ENCODE data around the gene TNFRSF19.
"Not testable (repeated sequence)": the region's sequence is repeated elsewhere in the genome, so short reads cannot be mapped to it uniquely, and the experiment has no call there.

The TNFRSF19 gene

DNA sequence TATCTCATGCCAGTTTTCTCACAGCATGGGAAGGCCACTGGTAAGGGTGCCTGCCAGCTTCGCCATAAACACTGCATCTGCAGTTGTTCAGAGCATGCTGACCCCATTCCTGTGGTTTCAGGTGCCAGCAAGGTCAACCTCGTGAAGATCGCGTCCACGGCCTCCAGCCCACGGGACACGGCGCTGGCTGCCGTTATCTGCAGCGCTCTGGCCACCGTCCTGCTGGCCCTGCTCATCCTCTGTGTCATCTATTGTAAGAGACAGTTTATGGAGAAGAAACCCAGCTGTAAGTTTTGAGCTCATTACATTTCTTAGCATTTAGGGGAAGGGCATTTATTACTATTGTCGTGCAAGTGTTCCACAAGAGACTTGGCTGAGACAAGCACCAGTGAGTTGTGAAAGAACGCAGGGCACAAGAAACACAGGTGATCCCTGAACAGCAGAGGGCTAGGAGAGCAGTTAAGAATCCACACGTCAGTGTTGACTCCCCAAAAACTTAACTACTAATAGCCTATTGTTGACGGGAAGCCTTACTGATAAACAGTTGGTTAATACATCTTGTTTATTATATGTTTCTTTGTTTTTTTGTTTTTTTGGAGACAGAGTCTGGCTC is 88.8 kb downstream of the TNFRSF19 start:
- DNase-seq = no peak

DNA sequence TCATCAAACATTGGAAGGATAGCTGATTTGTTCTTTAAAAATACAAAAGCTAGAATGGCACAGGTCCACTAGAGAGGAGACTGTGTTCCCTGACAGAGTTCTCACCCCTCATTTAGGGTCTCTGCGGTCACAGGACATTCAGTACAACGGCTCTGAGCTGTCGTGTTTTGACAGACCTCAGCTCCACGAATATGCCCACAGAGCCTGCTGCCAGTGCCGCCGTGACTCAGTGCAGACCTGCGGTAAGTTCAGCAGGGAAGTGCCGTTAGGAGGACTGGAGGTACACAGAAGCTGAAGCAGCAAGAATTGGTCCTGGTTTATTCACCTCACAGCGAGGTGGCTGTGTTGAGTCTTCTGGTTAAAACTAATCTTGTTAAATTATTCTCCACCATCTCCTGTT is 90.0 kb downstream of the TNFRSF19 start:
- DNase-seq = no peak

DNA sequence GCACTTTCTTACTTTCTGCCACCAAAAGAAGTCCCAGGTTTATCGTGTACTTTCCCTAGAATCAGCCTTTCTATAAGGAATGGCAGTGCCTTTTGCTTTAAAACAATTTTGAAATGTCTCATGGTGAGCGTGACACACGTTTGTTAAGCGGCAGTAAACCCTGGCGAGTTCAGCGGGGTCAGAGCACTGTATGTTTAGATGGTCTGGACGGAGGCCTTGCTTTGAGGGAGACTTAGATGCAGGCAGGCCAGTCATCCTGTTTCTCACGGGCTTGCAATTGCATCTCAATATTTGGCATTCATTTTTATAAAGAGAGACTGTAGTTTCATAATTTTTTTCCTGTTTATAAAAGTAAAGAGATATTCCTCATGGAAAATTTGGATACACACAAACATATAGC is 96.4 kb downstream of the TNFRSF19 start:
- no peak for DNase-seq

DNA sequence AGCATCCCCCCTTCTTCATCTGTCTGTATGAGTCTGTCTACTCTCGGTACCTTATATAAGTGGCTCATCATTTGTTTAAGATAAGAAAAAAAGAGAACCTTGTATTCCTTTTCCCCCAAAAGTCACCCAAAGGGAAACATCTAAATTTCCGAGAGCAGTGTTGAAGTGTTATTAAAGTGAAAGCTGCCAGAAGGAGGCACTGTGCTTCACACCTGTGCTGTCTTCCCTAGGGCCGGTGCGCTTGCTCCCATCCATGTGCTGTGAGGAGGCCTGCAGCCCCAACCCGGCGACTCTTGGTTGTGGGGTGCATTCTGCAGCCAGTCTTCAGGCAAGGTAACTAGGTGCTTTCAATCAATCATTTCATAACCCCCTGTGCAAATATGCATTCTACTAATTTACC is 97.5 kb downstream of the TNFRSF19 start:
- no peak for DNase-seq

DNA sequence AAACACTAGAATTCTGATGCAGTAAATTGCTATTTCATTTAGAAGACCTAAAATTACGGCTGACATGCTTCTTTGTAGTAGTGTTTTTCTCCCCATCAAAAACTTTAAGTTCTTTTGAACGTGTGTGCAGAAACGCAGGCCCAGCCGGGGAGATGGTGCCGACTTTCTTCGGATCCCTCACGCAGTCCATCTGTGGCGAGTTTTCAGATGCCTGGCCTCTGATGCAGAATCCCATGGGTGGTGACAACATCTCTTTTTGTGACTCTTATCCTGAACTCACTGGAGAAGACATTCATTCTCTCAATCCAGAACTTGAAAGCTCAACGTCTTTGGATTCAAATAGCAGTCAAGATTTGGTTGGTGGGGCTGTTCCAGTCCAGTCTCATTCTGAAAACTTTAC is 98.3 kb downstream of the TNFRSF19 start:
- no peak for DNase-seq

DNA sequence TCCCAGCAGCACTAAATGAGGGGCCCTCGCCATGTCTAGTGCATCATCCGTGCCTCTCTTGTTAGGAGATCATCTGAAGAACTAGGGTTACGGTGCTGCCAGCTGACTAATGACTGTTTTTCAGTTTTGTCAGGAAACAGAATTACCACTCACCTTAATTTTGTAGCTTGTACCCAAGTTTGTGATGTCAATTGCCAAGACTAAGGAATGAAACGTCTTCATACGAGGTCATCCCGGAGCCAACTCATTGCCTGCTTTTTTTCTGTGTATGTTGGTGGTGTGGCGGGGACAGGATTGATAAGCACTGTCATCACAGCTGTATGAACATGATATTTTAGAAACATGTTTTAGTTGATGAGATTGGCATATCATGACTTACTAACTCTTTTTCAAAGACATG is 100.6 kb downstream of the TNFRSF19 start:
- DNase-seq = no peak

DNA sequence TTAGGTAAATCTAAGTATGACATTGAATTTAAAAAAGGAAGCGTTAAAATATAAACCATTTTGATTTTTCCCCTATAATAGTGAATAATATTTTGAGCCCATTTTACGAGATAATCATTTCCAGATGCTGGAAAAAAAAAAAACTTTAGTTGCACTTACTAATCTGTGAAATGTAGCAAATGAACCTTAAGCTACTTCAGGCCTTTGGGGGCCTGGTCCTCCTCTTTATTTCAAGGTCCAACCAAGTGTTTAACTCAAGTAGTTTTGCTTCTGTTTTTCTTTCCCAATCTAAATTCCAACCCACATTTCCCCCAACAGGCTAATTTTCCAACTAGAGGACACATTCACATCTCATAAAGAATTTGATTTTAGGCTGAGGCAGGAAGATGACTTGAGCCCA is 101.2 kb downstream of the TNFRSF19 start:
- DNase-seq = no peak

DNA sequence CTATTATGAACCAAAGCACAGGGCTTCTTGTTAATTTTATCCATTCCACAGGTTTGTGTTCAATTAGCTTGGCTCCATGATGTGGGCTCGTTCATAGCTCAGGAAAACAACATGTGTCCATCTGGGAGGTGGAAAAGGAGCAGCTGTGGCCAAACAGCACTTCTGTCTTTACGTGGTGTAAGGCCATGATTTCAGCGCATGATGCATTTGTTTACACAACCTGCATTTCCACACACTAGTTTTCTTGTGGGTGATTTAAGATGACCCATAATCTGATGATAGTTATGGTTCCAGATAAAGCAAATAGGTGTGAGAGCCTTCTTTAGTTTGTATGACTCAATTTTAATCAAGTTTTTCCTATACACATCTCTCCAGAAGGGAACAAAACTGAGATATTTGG is 101.7 kb downstream of the TNFRSF19 start:
- no peak for DNase-seq

DNA sequence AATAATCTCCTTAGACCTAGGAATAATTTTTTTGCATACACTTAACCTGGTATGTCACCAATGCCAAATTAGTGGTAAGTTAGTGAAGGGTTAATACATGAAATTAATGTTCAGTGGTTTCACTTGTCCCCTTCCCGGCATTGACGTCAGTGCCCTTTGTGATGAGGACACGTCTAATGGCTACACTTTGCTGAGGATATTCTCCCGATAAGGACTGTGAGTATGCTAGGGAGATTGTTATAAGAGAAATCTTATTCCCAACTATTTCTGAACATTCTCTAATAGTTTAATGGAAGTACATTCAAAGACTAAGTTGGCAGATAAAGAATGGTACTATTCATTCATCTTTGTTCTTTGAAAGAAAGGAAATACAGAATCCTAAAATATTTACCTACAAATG is 102.4 kb downstream of the TNFRSF19 start:
- no peak for DNase-seq

DNA sequence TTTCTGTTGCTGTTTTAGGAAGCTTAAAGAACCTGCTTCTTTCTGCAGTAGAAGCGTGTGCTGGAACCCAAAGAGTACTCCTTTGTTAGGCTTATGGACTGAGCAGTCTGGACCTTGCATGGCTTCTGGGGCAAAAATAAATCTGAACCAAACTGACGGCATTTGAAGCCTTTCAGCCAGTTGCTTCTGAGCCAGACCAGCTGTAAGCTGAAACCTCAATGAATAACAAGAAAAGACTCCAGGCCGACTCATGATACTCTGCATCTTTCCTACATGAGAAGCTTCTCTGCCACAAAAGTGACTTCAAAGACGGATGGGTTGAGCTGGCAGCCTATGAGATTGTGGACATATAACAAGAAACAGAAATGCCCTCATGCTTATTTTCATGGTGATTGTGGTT is 103.1 kb downstream of the TNFRSF19 start:
- DNase-seq = no peak

DNA sequence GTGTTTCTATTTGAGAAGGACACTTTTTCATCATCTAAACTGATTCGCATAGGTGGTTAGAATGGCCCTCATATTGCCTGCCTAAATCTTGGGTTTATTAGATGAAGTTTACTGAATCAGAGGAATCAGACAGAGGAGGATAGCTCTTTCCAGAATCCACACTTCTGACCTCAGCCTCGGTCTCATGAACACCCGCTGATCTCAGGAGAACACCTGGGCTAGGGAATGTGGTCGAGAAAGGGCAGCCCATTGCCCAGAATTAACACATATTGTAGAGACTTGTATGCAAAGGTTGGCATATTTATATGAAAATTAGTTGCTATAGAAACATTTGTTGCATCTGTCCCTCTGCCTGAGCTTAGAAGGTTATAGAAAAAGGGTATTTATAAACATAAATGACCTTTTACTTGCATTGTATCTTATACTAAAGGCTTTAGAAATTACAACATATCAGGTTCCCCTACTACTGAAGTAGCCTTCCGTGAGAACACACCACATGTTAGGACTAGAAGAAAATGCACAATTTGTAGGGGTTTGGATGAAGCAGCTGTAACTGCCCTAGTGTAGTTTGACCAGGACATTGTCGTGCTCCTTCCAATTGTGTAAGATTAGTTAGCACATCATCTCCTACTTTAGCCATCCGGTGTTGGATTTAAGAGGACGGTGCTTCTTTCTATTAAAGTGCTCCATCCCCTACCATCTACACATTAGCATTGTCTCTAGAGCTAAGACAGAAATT is 103.8 kb downstream of the TNFRSF19 start:
- no peak for DNase-seq

DNA sequence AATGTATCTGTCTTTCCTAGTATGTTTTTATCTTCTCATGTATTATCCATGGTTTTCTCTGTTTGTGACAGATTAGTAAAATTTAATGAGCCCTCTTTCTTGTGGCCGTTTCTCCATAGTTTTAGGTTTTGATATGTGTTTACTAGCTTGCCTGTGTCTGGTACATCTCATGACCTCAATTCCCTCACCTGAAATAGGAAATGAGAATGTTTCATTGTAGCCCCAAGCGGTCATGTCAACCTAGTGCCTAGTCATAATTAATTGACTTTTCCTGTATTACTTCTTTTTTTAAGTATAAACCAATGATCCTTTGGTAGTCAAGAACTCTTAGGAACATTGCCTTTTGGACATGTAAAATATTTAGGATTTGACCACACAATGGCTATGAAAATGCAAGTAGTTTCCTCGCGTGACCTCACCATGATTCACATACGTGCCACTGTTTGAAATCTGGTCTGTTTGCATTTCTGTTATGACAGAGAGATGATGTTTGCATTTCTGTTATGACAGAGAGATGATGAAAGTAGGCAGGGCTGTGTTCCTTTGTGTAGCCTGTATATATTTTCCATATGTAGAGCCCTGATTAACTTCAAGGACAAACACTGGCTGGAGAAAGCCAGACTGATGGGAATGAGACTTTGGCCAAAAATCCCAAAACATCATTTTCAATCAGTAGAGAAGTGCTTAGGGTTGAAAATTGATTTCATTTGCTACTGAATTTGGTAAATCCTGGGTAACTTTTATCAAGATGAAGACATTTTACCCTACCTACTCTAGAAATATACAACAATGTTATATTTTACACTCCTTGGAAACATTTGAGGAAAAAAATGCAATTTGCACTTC is 104.8 kb downstream of the TNFRSF19 start:
- no peak for DNase-seq

DNA sequence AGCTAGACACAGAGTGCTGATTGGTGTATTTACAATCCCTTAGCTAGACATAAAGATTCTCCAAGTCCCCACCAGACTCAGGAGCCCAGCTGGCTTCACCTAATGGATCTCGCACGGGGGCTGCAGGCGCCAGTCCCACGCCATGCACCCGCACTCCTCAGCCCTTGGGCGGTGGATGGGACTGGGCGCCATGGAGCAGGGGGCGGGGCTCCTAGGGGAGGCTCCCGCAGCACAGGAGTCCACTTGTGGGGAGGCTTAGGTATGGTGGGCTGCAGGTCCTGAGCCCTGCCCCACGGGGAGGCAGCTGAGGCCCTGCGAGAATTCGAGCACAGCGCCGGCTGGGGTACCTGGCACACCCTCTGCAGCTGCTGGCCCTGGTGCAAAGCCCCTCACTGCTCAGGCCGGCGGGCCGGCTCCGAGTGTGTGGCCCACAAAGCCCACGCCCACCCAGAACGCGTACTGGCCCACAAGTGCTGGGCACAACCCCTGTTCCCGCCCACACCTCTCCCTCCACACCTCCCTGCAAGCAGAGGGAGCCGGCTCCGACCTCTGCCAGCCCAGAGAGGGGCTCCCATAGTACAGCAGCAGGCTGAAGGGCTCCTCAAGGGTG is 107.6 kb downstream of the TNFRSF19 start:
- DNase-seq = not testable (repeated sequence)

DNA sequence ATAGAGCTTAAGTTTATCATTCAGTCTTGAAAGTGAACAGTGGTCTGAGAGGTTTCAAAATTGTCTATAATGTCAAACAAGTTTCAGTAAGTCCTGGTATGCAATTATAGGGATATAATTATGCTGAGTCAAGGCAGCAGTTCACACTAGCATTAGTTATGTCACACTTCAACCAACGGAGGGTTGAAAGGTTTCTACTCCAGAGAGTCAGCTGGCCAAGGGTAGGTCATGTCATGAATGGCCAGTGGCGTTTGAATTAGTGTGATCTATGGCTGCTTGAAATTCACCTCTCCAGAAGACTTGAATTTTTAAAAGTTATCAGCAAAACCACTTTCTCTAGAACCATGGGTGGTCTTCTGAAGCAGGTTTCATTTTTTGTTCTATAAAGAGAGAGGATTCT is 108.6 kb downstream of the TNFRSF19 start:
- no peak for DNase-seq

DNA sequence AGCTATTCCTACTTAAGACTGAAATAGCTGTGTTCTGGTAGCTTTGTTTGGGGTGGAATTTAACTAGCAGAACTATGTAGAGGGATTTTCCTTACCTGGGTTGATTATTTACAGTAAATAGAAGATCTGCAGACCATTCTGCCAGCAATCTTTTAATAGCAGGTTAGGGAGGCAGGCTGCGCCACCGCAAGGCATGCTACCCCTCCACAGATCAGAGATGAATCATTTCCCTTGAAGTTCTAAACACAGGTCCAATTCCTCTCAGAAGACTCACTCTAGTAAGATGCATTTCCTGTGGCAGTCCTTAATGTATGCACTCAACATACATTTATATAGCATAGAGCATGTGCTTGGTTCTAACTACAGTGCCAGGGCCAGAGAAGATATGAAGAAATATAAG is 109.0 kb downstream of the TNFRSF19 start:
- DNase-seq = no peak

DNA sequence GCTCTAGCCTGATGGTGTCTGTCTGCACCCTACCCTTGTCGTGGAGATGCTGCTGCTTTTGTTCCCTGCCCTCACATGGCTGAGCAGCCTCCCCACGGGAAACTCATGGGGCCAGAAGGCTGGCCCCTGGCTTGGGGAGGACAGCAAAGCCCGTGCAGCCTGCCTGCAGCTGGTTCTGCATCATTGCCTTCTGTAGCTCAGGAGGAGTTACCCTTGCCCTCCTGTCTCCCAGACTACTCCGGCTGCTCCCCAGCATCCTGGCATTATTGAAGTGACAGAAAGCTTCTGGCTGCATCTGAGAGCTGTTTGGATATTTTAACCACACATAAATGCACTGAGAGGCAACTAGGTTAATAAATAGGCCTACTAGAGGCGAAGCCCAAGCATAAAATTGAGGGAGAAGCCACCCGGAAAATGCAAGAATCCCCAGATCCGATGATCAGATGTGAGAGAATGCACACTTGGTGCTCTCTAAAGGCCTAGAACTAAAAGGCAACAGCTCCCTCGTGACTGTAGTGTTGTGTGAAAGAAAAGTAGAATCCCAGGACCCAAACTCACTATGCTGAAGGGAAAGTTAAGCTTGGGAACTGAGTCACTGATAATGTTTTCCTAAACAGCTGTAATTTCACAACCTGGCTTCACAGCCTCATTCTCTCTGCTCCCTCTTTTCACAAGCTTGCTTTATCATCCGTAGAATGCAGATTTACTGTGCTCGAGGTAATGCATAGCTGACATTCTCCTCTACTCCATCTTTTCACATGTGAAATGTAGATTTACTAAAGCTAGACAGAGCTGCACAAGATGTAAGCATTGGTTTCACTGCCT is 110.8 kb downstream of the TNFRSF19 start:
- DNase-seq = no peak

DNA sequence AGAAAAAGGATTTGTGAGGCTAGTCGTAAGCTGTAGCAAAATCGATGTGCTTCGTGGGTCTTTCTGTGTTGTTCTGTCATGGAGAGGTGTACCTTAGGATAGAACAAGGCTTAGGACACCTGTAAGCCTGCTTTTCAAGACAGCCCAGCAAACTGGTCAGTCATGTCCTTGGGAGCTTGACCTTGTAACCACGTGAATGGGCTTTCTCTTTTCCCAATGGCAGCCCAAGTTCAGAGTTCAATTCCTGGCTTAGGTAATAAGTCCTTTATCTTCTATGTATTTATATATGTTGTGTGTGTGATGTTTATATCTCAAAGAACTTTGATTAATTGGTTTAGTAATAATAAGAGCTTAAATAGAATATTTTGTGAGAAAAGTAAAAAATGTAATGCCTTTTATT is 112.9 kb downstream of the TNFRSF19 start:
- DNase-seq = no peak

DNA sequence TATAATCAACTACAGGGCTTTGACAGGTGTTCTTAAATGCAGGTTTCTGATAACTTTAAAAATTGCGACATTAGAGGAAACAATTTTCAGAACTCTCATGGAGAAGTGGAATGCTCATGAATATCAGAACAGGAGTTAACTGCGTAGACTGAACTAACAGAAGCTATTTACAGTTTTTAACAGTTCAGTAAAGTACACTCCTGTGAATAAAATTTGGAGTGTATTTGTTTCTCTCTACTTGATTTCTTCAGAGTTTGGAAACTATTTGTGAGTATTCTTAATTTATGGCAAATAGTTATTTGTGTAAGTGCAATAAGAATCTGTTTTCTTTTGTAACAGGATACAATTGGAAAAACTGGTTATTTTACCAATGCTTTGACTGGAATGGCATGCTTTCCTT is 114.4 kb downstream of the TNFRSF19 start:
- DNase-seq = no peak

DNA sequence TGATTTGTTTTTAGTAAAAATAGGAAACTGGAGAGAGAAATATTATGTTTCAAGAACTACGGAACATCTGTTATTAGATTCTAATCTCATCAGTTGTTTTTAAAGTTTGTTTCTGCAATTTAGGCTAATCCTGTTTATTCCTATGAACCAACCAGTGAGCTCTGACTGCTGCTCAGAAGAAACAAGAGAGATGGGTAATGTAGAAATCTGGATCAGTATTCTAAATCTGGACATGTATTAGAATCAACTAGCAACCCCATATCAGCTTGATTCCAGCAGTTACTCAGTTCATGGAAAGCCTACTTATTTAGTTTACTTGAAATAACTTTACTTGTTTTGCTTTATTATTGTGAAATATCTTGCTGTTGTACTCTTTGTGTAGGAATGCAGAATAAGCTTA is 115.2 kb downstream of the TNFRSF19 start:
- DNase-seq = no peak

DNA sequence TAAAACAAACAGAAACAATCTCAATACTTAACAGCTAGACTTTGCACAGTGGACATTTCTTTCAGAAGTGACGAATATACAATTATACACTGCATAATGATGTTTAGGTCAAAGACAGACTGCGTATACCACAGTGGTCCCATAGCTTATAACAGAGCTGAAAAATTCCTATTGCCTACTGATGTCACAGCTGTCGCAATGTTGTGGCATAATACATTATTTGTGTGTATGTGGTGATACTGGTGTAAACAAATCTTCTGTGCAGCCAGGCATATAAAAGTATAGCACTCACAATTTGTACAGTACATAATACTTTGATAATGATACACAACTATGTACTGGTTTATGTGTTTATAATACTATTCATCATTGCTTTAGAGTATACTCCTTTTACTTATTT is 116.7 kb downstream of the TNFRSF19 start:
- DNase-seq = no peak

DNA sequence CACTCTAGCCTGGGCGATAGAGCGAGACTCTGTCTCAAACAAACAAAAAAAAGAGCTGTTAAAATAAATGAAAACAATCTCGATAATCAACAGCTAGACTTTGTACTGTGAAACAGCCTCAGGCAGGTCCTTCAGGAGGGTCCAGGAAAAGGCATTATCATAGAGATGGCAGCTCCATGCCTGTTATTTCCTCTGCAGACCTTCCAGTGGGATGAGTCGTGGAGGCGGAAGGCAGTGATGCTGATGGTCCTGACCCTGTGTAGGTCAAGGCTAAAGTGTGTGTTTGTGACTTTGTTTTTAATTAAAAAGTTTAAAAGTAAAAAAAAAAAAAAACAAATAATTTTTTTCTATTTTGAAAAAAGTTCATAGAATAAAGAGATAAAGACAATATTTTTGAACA is 117.4 kb downstream of the TNFRSF19 start:
- no peak for DNase-seq

DNA sequence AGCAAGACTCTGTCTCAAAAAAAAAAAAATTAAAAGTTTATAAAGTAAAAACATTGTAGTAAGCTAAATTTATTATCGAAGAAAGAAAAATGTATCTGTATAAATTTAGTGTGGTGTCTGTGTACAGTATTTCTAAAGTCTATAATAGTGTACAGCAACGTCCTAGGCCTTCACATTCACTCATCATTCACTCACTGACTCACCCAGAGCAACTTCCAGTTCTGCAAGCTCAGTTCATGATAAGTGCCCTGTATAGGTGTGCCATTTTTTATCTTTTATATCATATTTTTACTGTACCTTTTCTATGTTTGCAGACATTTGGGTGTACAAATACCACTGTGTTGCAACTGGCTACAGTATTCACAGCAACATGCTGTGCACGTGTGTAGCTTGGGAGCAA is 118.1 kb downstream of the TNFRSF19 start:
- DNase-seq = no peak

DNA sequence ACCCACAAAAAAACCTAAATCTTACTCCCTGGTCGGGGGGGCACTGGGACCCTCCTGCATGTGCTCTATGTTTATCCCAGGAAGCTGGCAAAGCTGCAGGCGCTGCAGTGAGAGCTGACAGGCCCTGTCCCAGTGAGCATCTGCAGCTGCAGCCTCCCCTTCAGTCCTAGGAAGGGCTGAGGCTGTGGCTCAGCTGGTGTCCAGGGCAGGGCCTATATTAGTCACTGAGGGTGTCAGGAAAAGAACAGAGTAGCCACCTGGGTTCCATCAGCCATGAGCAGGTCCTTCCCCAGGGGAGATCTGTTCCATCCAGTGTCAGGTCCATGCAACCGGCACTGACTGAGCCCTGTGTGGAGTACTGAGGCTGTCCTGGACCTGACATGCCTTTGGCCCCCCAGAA is 120.5 kb downstream of the TNFRSF19 start:
- DNase-seq = no peak

All from activated effector memory CD4-positive, alpha-beta T cell treated with anti-CD3 and anti-CD28 coated beads, Interleukin-2, amount 50 U/mL, for 16 hours (primary cell).